RWPE2 (cell line): ENCODE results near the gene BDNF.

Experiments used
- ATAC-seq: fragments of 200-7000 bp; cut with Tn5 transposase; 3 replicates; pipeline ENCODE4 v1.9.1; 2021; ENCODE audit warnings: low read depth
- DNase-seq: peaks from one replicate; pipeline ENCODE4 v3.0.0-alpha.2; 2020; ENCODE audit warnings: low spot score
- H3K27ac ChIP-seq: fragments of 450-650 bp; 2 replicates; pipeline ENCODE4 v1.5.1; 2017; ENCODE audit warnings: mild to moderate bottlenecking; ENCODE audit not compliant: poor library complexity, severe bottlenecking
- H3K27me3 ChIP-seq: fragments of 250-450 bp; sonication (Bioruptor Pico); 2 replicates; pipeline ENCODE4 v1.5.1; 2021; ENCODE audit warnings: mild to moderate bottlenecking, moderate library complexity; ENCODE audit not compliant: insufficient read depth, poor library complexity, severe bottlenecking
- H3K36me3 ChIP-seq: fragments of 250-450 bp; sonication (Bioruptor Pico); 2 replicates; pipeline ENCODE4 v1.5.1; 2020; ENCODE audit warnings: low read depth, mild to moderate bottlenecking, moderate library complexity
- H3K4me1 ChIP-seq: fragments of 250-450 bp; sonication (Bioruptor Pico); 2 replicates; pipeline ENCODE4 v1.5.1; 2021; ENCODE audit warnings: mild to moderate bottlenecking, moderate library complexity; ENCODE audit not compliant: insufficient read depth, poor library complexity, severe bottlenecking
- H3K4me3 ChIP-seq: fragments of 250-450 bp; sonication (Bioruptor Pico); 2 replicates; pipeline ENCODE4 v1.5.1; 2021; ENCODE audit warnings: mild to moderate bottlenecking, moderate library complexity; ENCODE audit not compliant: severe bottlenecking
- H3K9me3 ChIP-seq: fragments of 250-450 bp; sonication (Bioruptor Pico); 2 replicates; pipeline ENCODE4 v1.5.1; 2021; ENCODE audit warnings: mild to moderate bottlenecking, moderate library complexity; ENCODE audit not compliant: severe bottlenecking
- TF ChIP-seq, protein P1 (sequence below): fragments of 450-650 bp; IDR thresholded peaks from one replicate; pipeline ENCODE4 v1.5.1; 2017; ENCODE audit warnings: mild to moderate bottlenecking, moderate library complexity; ENCODE audit not compliant: poor library complexity, severe bottlenecking

BDNF gene

GRCh38 chr11:27692781-27693180 is 7.5 kb downstream of the BDNF start:
- Histone ChIP-seq H3K27ac (no peak overlapping the region), H3K36me3 (no peaks in the 10 kb centered on the region), H3K9me3 (no peaks in the 10 kb centered on the region), H3K4me3 (no peak overlapping the region), H3K4me1 (peaks cover 12% of the 10 kb centered on the region), H3K27me3 (no peaks in the 10 kb centered on the region)
- TF ChIP-seq, protein P1, sequence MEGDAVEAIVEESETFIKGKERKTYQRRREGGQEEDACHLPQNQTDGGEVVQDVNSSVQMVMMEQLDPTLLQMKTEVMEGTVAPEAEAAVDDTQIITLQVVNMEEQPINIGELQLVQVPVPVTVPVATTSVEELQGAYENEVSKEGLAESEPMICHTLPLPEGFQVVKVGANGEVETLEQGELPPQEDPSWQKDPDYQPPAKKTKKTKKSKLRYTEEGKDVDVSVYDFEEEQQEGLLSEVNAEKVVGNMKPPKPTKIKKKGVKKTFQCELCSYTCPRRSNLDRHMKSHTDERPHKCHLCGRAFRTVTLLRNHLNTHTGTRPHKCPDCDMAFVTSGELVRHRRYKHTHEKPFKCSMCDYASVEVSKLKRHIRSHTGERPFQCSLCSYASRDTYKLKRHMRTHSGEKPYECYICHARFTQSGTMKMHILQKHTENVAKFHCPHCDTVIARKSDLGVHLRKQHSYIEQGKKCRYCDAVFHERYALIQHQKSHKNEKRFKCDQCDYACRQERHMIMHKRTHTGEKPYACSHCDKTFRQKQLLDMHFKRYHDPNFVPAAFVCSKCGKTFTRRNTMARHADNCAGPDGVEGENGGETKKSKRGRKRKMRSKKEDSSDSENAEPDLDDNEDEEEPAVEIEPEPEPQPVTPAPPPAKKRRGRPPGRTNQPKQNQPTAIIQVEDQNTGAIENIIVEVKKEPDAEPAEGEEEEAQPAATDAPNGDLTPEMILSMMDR: no peak
- DNase-seq: no peak
- no peak for ATAC-seq

DNA sequence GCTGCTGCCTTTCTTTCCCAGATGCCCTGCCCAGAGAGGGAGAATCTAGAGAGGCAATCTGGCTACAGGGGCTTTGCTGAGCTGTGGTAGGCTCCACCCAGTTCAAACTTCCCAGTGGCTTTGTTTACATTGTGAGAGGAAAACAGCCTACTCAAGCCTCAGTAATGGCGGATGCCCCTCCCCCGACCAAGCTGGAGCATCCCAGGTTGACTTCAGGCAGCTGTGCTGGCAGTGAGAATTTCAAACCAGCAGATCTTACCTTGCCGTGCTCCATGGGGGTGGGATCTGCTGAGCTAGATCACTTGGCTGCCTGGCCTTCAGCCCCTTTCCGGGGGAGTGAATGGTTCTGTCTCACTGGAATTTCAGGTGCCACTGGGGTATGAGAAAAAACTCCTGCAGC is 12.2 kb downstream of the BDNF start:
- Histone ChIP-seq H3K4me3 (no peak overlapping the region), H3K27ac (no peak overlapping the region), H3K9me3 (no peaks in the 10 kb centered on the region), H3K4me1 (no peaks in the 10 kb centered on the region), H3K36me3 (no peaks in the 10 kb centered on the region), H3K27me3 (no peaks in the 10 kb centered on the region)
- TF ChIP-seq, protein P1: no peak
- ATAC-seq (no peak), DNase-seq (no peak)

DNA sequence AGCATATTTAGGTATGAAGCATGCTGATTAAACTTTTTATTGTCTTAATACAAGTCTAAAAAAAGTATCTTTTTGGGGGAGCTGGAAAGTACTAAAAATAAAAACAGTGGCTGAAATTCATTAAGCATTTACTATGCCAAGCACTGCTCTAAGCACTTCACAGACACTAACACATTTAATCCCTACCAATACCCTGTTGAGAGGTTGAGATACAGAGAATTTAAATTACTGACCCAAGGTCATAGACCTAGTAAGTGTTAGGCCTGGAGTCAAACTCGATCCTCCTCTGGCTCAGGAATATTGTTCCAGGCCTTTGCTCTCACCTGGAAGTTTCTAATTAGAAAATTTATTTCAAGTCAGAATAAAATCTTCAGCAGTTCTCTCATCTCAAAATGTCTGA is 18.6 kb downstream of the BDNF start:
- H3K36me3 ChIP-seq: no peaks in the 10 kb centered on the region
- DNase-seq (no peak), ATAC-seq (no peak)
- no peak overlapping the region for H3K27ac ChIP-seq
- no peak overlapping the region for H3K4me3 ChIP-seq
- no peaks in the 10 kb centered on the region for H3K4me1 ChIP-seq
- TF ChIP-seq, protein P1: no peak
- no peaks in the 10 kb centered on the region for H3K9me3 ChIP-seq
- H3K27me3 ChIP-seq: no peaks in the 10 kb centered on the region

- Histone ChIP-seq H3K27ac (no peak overlapping the region), H3K4me1 (peaks cover 3% of the 10 kb centered on the region), H3K36me3 (no peaks in the 10 kb centered on the region), H3K9me3 (no peaks in the 10 kb centered on the region), H3K4me3 (no peak overlapping the region), H3K27me3 (no peaks in the 10 kb centered on the region)
- ATAC-seq (no peak), DNase-seq (no peak)
- TF ChIP-seq, protein P1: no peak
Observed at GRCh38 chr11:27679136-27680015, 20.9 kb downstream of the BDNF start.

- Histone ChIP-seq H3K27me3 (no peaks in the 10 kb centered on the region), H3K4me1 (peaks cover 12% of the 10 kb centered on the region), H3K9me3 (no peaks in the 10 kb centered on the region), H3K4me3 (no peak overlapping the region), H3K36me3 (no peaks in the 10 kb centered on the region), H3K27ac (no peak overlapping the region)
- DNase-seq (no peak), ATAC-seq (no peak)
- TF ChIP-seq, protein P1: no peak
Observed at GRCh38 chr11:27678242-27678641, 22.0 kb downstream of the BDNF start.
